ENCODE data around the gene CA11. TPM values are rescaled to one million over a fixed set of nuclear protein-coding genes. Genes with fewer than 3 reads are reported as not detected.

The CA11 gene
- total and polyA plus RNA-seq, 12 donors, result 1.8 to 24.5 (median 3.8) TPM

GRCh38 chr19:48673436-48674100 is 27.6 kb upstream of the CA11 start:
- H3K4me1 ChIP-seq, result peaks cover 0 to 10% (median 9%) of the 10 kb centered on the region in 9 donors
- no peaks in the 10 kb centered on the region for H3K9me3 ChIP-seq
- DNase-seq (no peak), ATAC-seq (no peak)
- no peak overlapping the region for H3K27ac ChIP-seq
- H3K27me3 ChIP-seq, result peaks cover 0 to 5% (median 0%) of the 10 kb centered on the region in 7 donors
- no peak for TF ChIP-seq CTCF (IDR thresholded peaks at IDR 0.05)
- H3K36me3 ChIP-seq, result no peaks in the 10 kb centered on the region
- intact Hi-C loops (cut with DNase I), result loop anchor here in 8 of 10 donors (2.0 to 10.0 kb wide), 6 partner anchors 27 to 171 kb away; partner anchors contain the start of genes CA11 (in 1 of the 8) and HSD17B14 (in 1 of the 8)
- 79 to 82% methylated on average over 25 of the region's 25 CpGs for WGBS, 2 donors
- H3K4me3 ChIP-seq, result no peak overlapping the region

GRCh38 chr19:48672994-48673393 is 27.0 kb upstream of the CA11 start, which contains the start of gene NTN5:
Gene NTN5 (minus strand): TSS chr19:48673017. CDS start chr19:48670986, 2,031 bp downstream.
- H3K4me1 ChIP-seq, result peaks cover 0 to 10% (median 9%) of the 10 kb centered on the region in 9 donors
- intact Hi-C loops (cut with DNase I), result loop anchor here in 6 of 10 donors (10.0 kb wide), 4 partner anchors 62 to 172 kb away; partner anchors contain the start of gene HSD17B14 (in 1 of the 6)
- H3K4me3 ChIP-seq, result no peak within 1 kb of the TSS
- H3K36me3 ChIP-seq, result no peaks in the 10 kb centered on the region
- H3K27ac ChIP-seq, result no peak within 1 kb of the TSS
- WGBS, 2 donors, result 75 to 76% methylated on average over 25 of the region's 25 CpGs
- ATAC-seq (no peak), DNase-seq (no peak)
- no peaks in the 10 kb centered on the region for H3K9me3 ChIP-seq
- H3K27me3 ChIP-seq, result peaks cover 0 to 5% (median 0%) of the 10 kb centered on the region in 7 donors
- no peak for TF ChIP-seq CTCF (IDR thresholded peaks at IDR 0.05)

- Histone ChIP-seq H3K27ac (no peak overlapping the region), H3K9me3 (no peaks in the 10 kb centered on the region), H3K36me3 (no peaks in the 10 kb centered on the region), H3K4me1 (peaks cover 0 to 10% (median 9%) of the 10 kb centered on the region in 9 donors), H3K4me3 (no peak overlapping the region), H3K27me3 (peaks cover 0 to 5% (median 0%) of the 10 kb centered on the region in 7 donors)
- no peak for TF ChIP-seq CTCF (IDR thresholded peaks at IDR 0.05)
- ATAC-seq, result no peak
- 79 to 81% methylated on average over 10 of the region's 10 CpGs for WGBS, 2 donors
- DNase-seq, result no peak
- intact Hi-C loops (cut with DNase I), result loop anchor here in 6 of 10 donors (10.0 kb wide), 4 partner anchors 63 to 173 kb away; partner anchors contain the start of gene HSD17B14 (in 1 of the 6)
Measured at GRCh38 chr19:48671446-48671995, 25.5 kb upstream of the CA11 start.

GRCh38 chr19:48670699-48671445 is 24.9 kb upstream of the CA11 start:
- H3K36me3 ChIP-seq, result no peaks in the 10 kb centered on the region
- WGBS, 2 donors, result 87 to 88% methylated on average over 21 of the region's 21 CpGs
- peaks cover 0 to 10% (median 9%) of the 10 kb centered on the region in 9 donors for H3K4me1 ChIP-seq
- no peaks in the 10 kb centered on the region for H3K9me3 ChIP-seq
- intact Hi-C loops (cut with DNase I), result loop anchor here in 6 of 10 donors (10.0 kb wide), 4 partner anchors 64 to 174 kb away; partner anchors contain the start of gene HSD17B14 (in 1 of the 6)
- H3K27ac ChIP-seq, result no peak overlapping the region
- peaks cover 0 to 5% (median 0%) of the 10 kb centered on the region in 7 donors for H3K27me3 ChIP-seq
- no peak overlapping the region for H3K4me3 ChIP-seq
- no peak for ATAC-seq
- DNase-seq, result no peak
- TF ChIP-seq CTCF (IDR thresholded peaks at IDR 0.05), result no peak
